B cell (primary cell): ENCODE results near the gene MYLK2. TPM values are rescaled to one million over a fixed set of nuclear protein-coding genes. Genes with fewer than 3 reads are reported as not detected.

Experiments used
- ATAC-seq: fragments of 200-7000 bp; cut with Tn5 transposase; one replicate; pipeline ENCODE4 v1.10.0; 2021; ENCODE audit warnings: low read depth, mild to moderate bottlenecking, moderate number of reproducible peaks, moderate library complexity
- CTCF ChIA-PET: fragments of 350-600 bp; sonication (Branson Sonifier 250); formaldehyde crosslinking; loops from one replicate; lab custom pipeline; 2021; ENCODE audit warnings: antibody characterized with exemption, inconsistent platforms; lab: Charles Lee
- POLR2A ChIA-PET: fragments of 350-600 bp; sonication (Branson Sonifier 250); formaldehyde crosslinking; loops from one replicate; lab custom pipeline; 2021; ENCODE audit warnings: antibody characterized with exemption; lab: Charles Lee
- DNase-seq: peaks from one replicate; pipeline ENCODE4 v3.0.0; 2013
- H2AFZ ChIP-seq: 2 replicates; pipeline ENCODE4 v1.6.1; 2012; ENCODE audit warnings: mild to moderate bottlenecking, low read depth, low read length; ENCODE audit not compliant: insufficient read depth, poor library complexity, severe bottlenecking
- H3K27ac ChIP-seq, 2 donors: 1 replicate in 1 of 2; 2 replicates in 1 of 2; pipeline ENCODE4 v1.5.1; 2012 to 2013; ENCODE audit warnings: low read length in 2 of 2, mild to moderate bottlenecking in 2 of 2, moderate library complexity in 1 of 2
- H3K27me3 ChIP-seq, 4 experiments: fragments of 200-600 bp in 1 of 4; sonication (generic) in 1 of 4; replicated peaks in 1 of 4; 1 replicate in 2 of 4; 2 replicates in 2 of 4; pipeline versions ENCODE4 v1.6.1 to v1.7.0; 2013 to 2016; ENCODE audit warnings: low read length in 3 of 4, mild to moderate bottlenecking in 2 of 4, mixed read lengths in 1 of 4, moderate library complexity in 1 of 4; ENCODE audit not compliant: insufficient read depth in 4 of 4, control insufficient read depth in 3 of 4; ENCODE audit errors: control extremely low read depth in 1 of 4
- H3K36me3 ChIP-seq, 2 experiments: replicated peaks in 1 of 2; 1 replicate in 1 of 2; 2 replicates in 1 of 2; pipeline versions ENCODE4 v1.6.1 to v1.7.1; 2013; ENCODE audit warnings: low read length in 1 of 2; ENCODE audit not compliant: insufficient read depth in 2 of 2, control insufficient read depth in 1 of 2; ENCODE audit errors: control extremely low read depth in 1 of 2, extremely low read depth in 1 of 2
- H3K4me1 ChIP-seq, 2 donors: fragments of 200-600 bp in 1 of 2; sonication (generic) in 1 of 2; 1 replicate in 1 of 2; 2 replicates in 1 of 2; pipeline versions ENCODE4 v1.5.1 to v1.6.1; 2013 to 2017; ENCODE audit warnings: low read length in 2 of 2; ENCODE audit not compliant: control insufficient read depth in 2 of 2, insufficient read depth in 2 of 2
- H3K4me2 ChIP-seq: replicated peaks from 2 replicates; pipeline ENCODE3; 2012; ENCODE audit warnings: mild to moderate bottlenecking, low read depth, low read length; ENCODE audit not compliant: poor library complexity, severe bottlenecking
- H3K4me3 ChIP-seq, 5 experiments: fragments of 200-600 bp in 1 of 5; sonication (generic) in 1 of 5; 1 replicate in 3 of 5; 2 replicates in 2 of 5; pipeline versions ENCODE4 v1.5.1 to v1.7.0; 2011 to 2016; ENCODE audit warnings: low read length in 4 of 5, mild to moderate bottlenecking in 4 of 5, low read depth in 2 of 5, control low read depth in 1 of 5, moderate library complexity in 1 of 5; ENCODE audit not compliant: insufficient read depth in 1 of 5; ENCODE audit errors: control extremely low read depth in 1 of 5, extremely low read depth in 1 of 5
- H3K79me2 ChIP-seq: fragments of 200-600 bp; sonication (generic); one replicate; pipeline ENCODE4 v1.6.0; 2016; ENCODE audit warnings: low read length; ENCODE audit not compliant: control insufficient read depth, insufficient read depth
- H3K9ac ChIP-seq: fragments of 200-600 bp; sonication (generic); 2 replicates; pipeline ENCODE4 v1.6.1; 2017; ENCODE audit warnings: mild to moderate bottlenecking, low read length, moderate library complexity
- H3K9me3 ChIP-seq, 3 donors: one replicate each; pipeline versions ENCODE4 v1.6.1 to v1.7.1; 2013; ENCODE audit warnings: low read length in 2 of 3; ENCODE audit not compliant: control insufficient read depth in 2 of 3, insufficient read depth in 1 of 3; ENCODE audit errors: control extremely low read depth in 1 of 3
- H4K20me1 ChIP-seq: 2 replicates; pipeline ENCODE4 v1.6.0; 2012; ENCODE audit warnings: mild to moderate bottlenecking, low read length; ENCODE audit not compliant: insufficient read depth, control insufficient read depth, poor library complexity, severe bottlenecking
- H3K27ac Mint-ChIP-seq: one replicate; pipeline ENCODE4 v1.8.0; 2021; ENCODE audit warnings: mixed read lengths
- H3K27me3 Mint-ChIP-seq: one replicate; pipeline ENCODE4 v1.8.0; 2021; ENCODE audit warnings: mixed read lengths
- H3K4me1 Mint-ChIP-seq: one replicate; pipeline ENCODE4 v1.8.0; 2021; ENCODE audit warnings: mixed read lengths
- H3K4me3 Mint-ChIP-seq: one replicate; pipeline ENCODE4 v1.8.0; 2021; ENCODE audit warnings: mixed read lengths
- H3K9me3 Mint-ChIP-seq: one replicate; pipeline ENCODE4 v1.8.0; 2022; ENCODE audit warnings: mixed read lengths; ENCODE audit not compliant: insufficient read depth
- EZH2 ChIP-seq: IDR thresholded peaks from 2 replicates; pipeline ENCODE4 v1.6.1; 2012; ENCODE audit warnings: borderline replicate concordance, low read depth, mild to moderate bottlenecking, moderate library complexity, low read length; ENCODE audit not compliant: insufficient read depth, poor library complexity, severe bottlenecking
- WGBS: methylation state at CpG from one replicate; pipeline ENCODE4 v1.1.5; 2013; ENCODE audit warnings: missing lambda C conversion rate; ENCODE audit not compliant: insufficient coverage; 5-methylcytosine and 5-hydroxymethylcytosine counted together
- intact Hi-C: fragments of 100-400 bp; cut with micrococcal nuclease; formaldehyde crosslinking; loops from one replicate; pipeline ENCODE4 v1.10.0; 2022
- polyA plus RNA-seq: library from polyadenylated mRNA; depleted of rRNA; stranded (reverse); fragments of >200 nt; gene quantifications from 2 replicates; pipeline ENCODE4 v1.2.3, GENCODE V29; 2012
- total RNA-seq, 2 donors: library from RNA; stranded (reverse); fragments of 120-200 nt in 1 of 2; gene quantifications; 1 replicate in 1 of 2; 2 replicates in 1 of 2; pipeline versions ENCODE4 v1.2.3 to v1.2.4, GENCODE V29; 2013 to 2022
- TF ChIP-seq, protein P1 (sequence below): fragments of 200-600 bp; IDR thresholded peaks from one replicate; pipeline ENCODE4 v1.8.0; 2022; ENCODE audit warnings: antibody characterized with exemption, mild to moderate bottlenecking

The MYLK2 gene
- total and polyA plus RNA-seq, 2 donors (not counting 1 experiment from before 2014, with no cell fraction given) = not detected

- H3K36me3 ChIP-seq = peaks cover 0 to 2% of the 10 kb centered on the region in 2 experiments
- Mint-ChIP-seq H3K4me3 (no peak overlapping the region), H3K27me3 (no peaks in the 10 kb centered on the region), H3K4me1 (no peaks in the 10 kb centered on the region), H3K9me3 (no peaks in the 10 kb centered on the region), H3K27ac (no peak overlapping the region)
- ATAC-seq (no peak), DNase-seq (no peak)
- H3K4me1 ChIP-seq = no peaks in the 10 kb centered on the region
- H3K9ac ChIP-seq = no peak overlapping the region
- no peaks in the 10 kb centered on the region for H3K79me2 ChIP-seq
- ChIA-PET CTCF (no interaction called here), POLR2A (no interaction called here)
- no peak overlapping the region for H3K27ac ChIP-seq
- 100% methylated on average over 1 of the region's 3 CpGs for WGBS
- H4K20me1 ChIP-seq = no peaks in the 10 kb centered on the region
- TF ChIP-seq EZH2 = no peak
- TF ChIP-seq, protein P1, sequence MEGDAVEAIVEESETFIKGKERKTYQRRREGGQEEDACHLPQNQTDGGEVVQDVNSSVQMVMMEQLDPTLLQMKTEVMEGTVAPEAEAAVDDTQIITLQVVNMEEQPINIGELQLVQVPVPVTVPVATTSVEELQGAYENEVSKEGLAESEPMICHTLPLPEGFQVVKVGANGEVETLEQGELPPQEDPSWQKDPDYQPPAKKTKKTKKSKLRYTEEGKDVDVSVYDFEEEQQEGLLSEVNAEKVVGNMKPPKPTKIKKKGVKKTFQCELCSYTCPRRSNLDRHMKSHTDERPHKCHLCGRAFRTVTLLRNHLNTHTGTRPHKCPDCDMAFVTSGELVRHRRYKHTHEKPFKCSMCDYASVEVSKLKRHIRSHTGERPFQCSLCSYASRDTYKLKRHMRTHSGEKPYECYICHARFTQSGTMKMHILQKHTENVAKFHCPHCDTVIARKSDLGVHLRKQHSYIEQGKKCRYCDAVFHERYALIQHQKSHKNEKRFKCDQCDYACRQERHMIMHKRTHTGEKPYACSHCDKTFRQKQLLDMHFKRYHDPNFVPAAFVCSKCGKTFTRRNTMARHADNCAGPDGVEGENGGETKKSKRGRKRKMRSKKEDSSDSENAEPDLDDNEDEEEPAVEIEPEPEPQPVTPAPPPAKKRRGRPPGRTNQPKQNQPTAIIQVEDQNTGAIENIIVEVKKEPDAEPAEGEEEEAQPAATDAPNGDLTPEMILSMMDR = no peak
- no peak overlapping the region for H2AFZ ChIP-seq
- no peak overlapping the region for H3K4me2 ChIP-seq
- H3K4me3 ChIP-seq = no peak overlapping the region
- no peaks in the 10 kb centered on the region for H3K27me3 ChIP-seq
- intact Hi-C loops = no loop called here
- no peaks in the 10 kb centered on the region for H3K9me3 ChIP-seq
Measured at GRCh38 chr20:31797364-31797763, 21.8 kb upstream of the MYLK2 start.

DNA sequence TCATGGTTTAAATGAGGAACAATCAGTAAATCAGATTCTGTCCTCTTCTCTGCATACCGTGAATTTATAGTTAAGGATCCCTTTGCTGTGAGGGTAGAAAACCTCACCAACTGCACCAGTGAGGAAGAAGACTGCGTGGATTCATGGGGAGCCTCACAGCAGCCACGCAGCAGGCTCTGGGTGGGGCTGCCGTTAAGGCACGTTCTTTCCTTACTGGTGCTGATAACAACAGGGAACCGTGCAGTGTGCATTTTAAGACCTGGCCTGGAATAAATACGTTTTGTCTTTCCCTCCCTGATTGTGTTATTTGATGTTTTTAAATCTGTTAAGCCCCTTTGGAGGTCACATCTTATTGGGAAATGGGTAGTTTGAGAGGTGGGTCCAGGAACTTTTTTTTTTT lies 17.6 kb upstream of the MYLK2 start:
- Histone ChIP-seq H3K9ac (no peak overlapping the region), H4K20me1 (no peaks in the 10 kb centered on the region), H3K9me3 (no peaks in the 10 kb centered on the region), H3K4me2 (no peak overlapping the region), H3K4me3 (no peak overlapping the region), H3K4me1 (peaks cover 7 to 9% of the 10 kb centered on the region in 2 donors), H3K27ac (no peak overlapping the region), H3K27me3 (no peaks in the 10 kb centered on the region), H2AFZ (no peak overlapping the region), H3K79me2 (no peaks in the 10 kb centered on the region), H3K36me3 (no peaks in the 10 kb centered on the region)
- DNase-seq (no peak), ATAC-seq (no peak)
- ChIA-PET POLR2A (no interaction called here), CTCF (no interaction called here)
- no peaks in the 10 kb centered on the region for H3K9me3 Mint-ChIP-seq
- no peaks in the 10 kb centered on the region for H3K27me3 Mint-ChIP-seq
- no peak overlapping the region for H3K4me3 Mint-ChIP-seq
- 99% methylated on average over 6 of the region's 7 CpGs for WGBS
- no peak overlapping the region for H3K27ac Mint-ChIP-seq
- H3K4me1 Mint-ChIP-seq = peaks cover 11% of the 10 kb centered on the region
- TF ChIP-seq, protein P1 = no peak
- TF ChIP-seq EZH2 = no peak
- intact Hi-C loops = no loop called here
